Ovary (tissue), 9 donors: ENCODE measurements around the gene PRDM16. TPM values are rescaled to one million over a fixed set of nuclear protein-coding genes. Genes with fewer than 3 reads are reported as not detected.

Experiments
- DNase-seq, 5 donors: peaks; one replicate each; pipeline ENCODE4 v3.0.0-alpha.2; 2019 to 2020
- H3K27ac ChIP-seq, 2 donors: fragments of 200-600 bp; one replicate each; pipeline versions ENCODE4 v1.5.1 to v1.8.0; 2019 to 2022
- H3K27me3 ChIP-seq: fragments of 200-600 bp; one replicate; pipeline ENCODE4 v1.8.0; 2022
- H3K36me3 ChIP-seq: fragments of 200-600 bp; sonication (generic); one replicate; pipeline ENCODE4 v1.5.1; 2019
- H3K4me1 ChIP-seq: one replicate; pipeline ENCODE4 v1.8.1; 2013; ENCODE audit warnings: mild to moderate bottlenecking, moderate library complexity; ENCODE audit not compliant: insufficient read depth
- H3K4me3 ChIP-seq: fragments of 200-600 bp; sonication (generic); one replicate; pipeline ENCODE4 v1.5.1; 2017
- H3K9me3 ChIP-seq, 2 donors: fragments of 200-600 bp in 1 of 2; sonication (generic) in 1 of 2; one replicate each; pipeline versions ENCODE4 v1.5.1 to v1.8.1; 2013 to 2019; ENCODE audit warnings: mild to moderate bottlenecking in 1 of 2, moderate library complexity in 1 of 2
- CTCF ChIP-seq, 3 donors: fragments of 450-650 bp in 2 of 3; fragments of 200-600 bp in 1 of 3; IDR thresholded peaks; one replicate each; pipeline versions ENCODE4 v1.5.1 to v1.8.0; 2016 to 2022; ENCODE audit warnings: antibody characterized with exemption in 3 of 3, mild to moderate bottlenecking in 1 of 3
- EP300 ChIP-seq: sonication (generic); formaldehyde crosslinking; IDR thresholded peaks from one replicate; pipeline ENCODE4 v1.6.1; 2017; ENCODE audit warnings: antibody characterized with exemption
- POLR2A ChIP-seq: fragments of 450-650 bp; IDR thresholded peaks from one replicate; pipeline ENCODE4 v1.6.1; 2017; ENCODE audit warnings: antibody characterized with exemption, mild to moderate bottlenecking, moderate library complexity
- WGBS, 3 donors: extraction: QIAGEN DNeasy Blood & Tissue Kit in 1 of 3; methylation state at CpG; one replicate each; pipeline versions ENCODE4 v1.1.5 to v1.1.7; 2013 to 2017; 5-methylcytosine and 5-hydroxymethylcytosine counted together
- intact Hi-C, 4 donors: fragments of 100-400 bp; cut with DNase I; formaldehyde crosslinking; loops; one replicate each; pipeline versions ENCODE4 v1.11.0 to v1.15.1; 2022 to 2023
- polyA plus RNA-seq, 2 donors: library from polyadenylated mRNA; stranded (reverse); fragments of 200-250 nt in 1 of 2; fragments of 350-450 nt in 1 of 2; fragmentation: Illumina TruSeq in 1 of 2; extraction: RNeasy Lipid Tissue Mini Kit (QIAGEN cat#74804) in 1 of 2; gene quantifications; one replicate each; pipeline ENCODE4 v1.2.3, GENCODE V29; 2013 to 2014
- total RNA-seq, 7 donors: library from RNA; depleted of rRNA in 2 of 7; stranded (reverse); fragments of >200 nt in 2 of 7; fragmentation: NEBNext Ultra II Directional in 3 of 7; extraction: Animal tissue kit (Norgen Biotek cat#: 25700) in 3 of 7; gene quantifications; one replicate each; pipeline versions ENCODE4 v1.1.0 to v1.2.4, GENCODE V29; 2016 to 2023
- donor health status: DM: no; HTN: no; CAD: no; lungs with moderate emphysema.
- donor health status: DM: no; HTN: no; CAD: no.
- donor health status: Bipolar disorder and iron deficiency.
- donor health status: DM: yes; HTN: yes; CAD: no.
- donor health status: DM: no; HTN: no; CAD: no.
- donor health status: DM: yes; HTN: yes; CAD: no.

Gene PRDM16
- total and polyA plus RNA-seq, 9 donors = 1.1 to 17.3 (median 3.9) TPM

- TF ChIP-seq CTCF (IDR thresholded peaks at IDR 0.05) (no peak), EP300 (no peak), POLR2A (no peak)
- H3K4me3 ChIP-seq = no peak overlapping the region
- no peaks in the 10 kb centered on the region for H3K9me3 ChIP-seq
- H3K36me3 ChIP-seq = no peaks in the 10 kb centered on the region
- H3K27me3 ChIP-seq = peaks cover 8% of the 10 kb centered on the region
- peaks cover 3% of the 10 kb centered on the region for H3K4me1 ChIP-seq
- intact Hi-C loops = loop anchor here in 1 of 4 donors (10.0 kb wide), 1 partner anchor 165 kb away; no protein-coding TSS in a partner anchor
- no peak for DNase-seq
- WGBS, 3 donors = 63 to 67% (median 65%) methylated on average over 9 of the region's 9 CpGs
- H3K27ac ChIP-seq = no peak overlapping the region
Observed at GRCh38 chr1:3060127-3060526, 8.9 kb upstream of the PRDM16 start.

- Histone ChIP-seq H3K27me3 (peaks cover 8% of the 10 kb centered on the region), H3K4me1 (peaks cover 3% of the 10 kb centered on the region), H3K9me3 (no peaks in the 10 kb centered on the region), H3K27ac (no peak overlapping the region), H3K36me3 (no peaks in the 10 kb centered on the region), H3K4me3 (no peak overlapping the region)
- 59 to 70% (median 68%) methylated on average over 13 to 15 of the region's 15 CpGs for WGBS, 3 donors
- no peak for DNase-seq
- intact Hi-C loops = loop anchor here in 1 of 4 donors (10.0 kb wide), 1 partner anchor 164 kb away; no protein-coding TSS in a partner anchor
- TF ChIP-seq POLR2A (no peak), EP300 (no peak), CTCF (IDR thresholded peaks at IDR 0.05) (no peak)
Observed at GRCh38 chr1:3060601-3061551, 8.1 kb upstream of the PRDM16 start.

- DNase-seq = no peak
- intact Hi-C loops = loop anchor here in 1 of 4 donors (10.0 kb wide), 1 partner anchor 163 kb away; no protein-coding TSS in a partner anchor
- 14 to 25% (median 21%) methylated on average over 2 to 5 of the region's 5 CpGs for WGBS, 3 donors
- peaks cover 3% of the 10 kb centered on the region for H3K4me1 ChIP-seq
- no peaks in the 10 kb centered on the region for H3K9me3 ChIP-seq
- H3K36me3 ChIP-seq = no peaks in the 10 kb centered on the region
- no peak overlapping the region for H3K27ac ChIP-seq
- peaks cover 8% of the 10 kb centered on the region for H3K27me3 ChIP-seq
- TF ChIP-seq CTCF (IDR thresholded peaks at IDR 0.05) (no peak), POLR2A (no peak), EP300 (no peak)
- H3K4me3 ChIP-seq = no peak overlapping the region
Observed at GRCh38 chr1:3061566-3061965, 7.4 kb upstream of the PRDM16 start.

GRCh38 chr1:3061981-3062615 lies 6.9 kb upstream of the PRDM16 start:
- no peak overlapping the region for H3K27ac ChIP-seq
- H3K4me3 ChIP-seq = no peak overlapping the region
- intact Hi-C loops = loop anchor here in 1 of 4 donors (10.0 kb wide), 1 partner anchor 163 kb away; no protein-coding TSS in a partner anchor
- TF ChIP-seq EP300 (no peak), CTCF (IDR thresholded peaks at IDR 0.05) (no peak), POLR2A (no peak)
- peaks cover 8% of the 10 kb centered on the region for H3K27me3 ChIP-seq
- 13 to 18% (median 15%) methylated on average over 21 of the region's 21 CpGs for WGBS, 3 donors
- H3K4me1 ChIP-seq = peaks cover 3% of the 10 kb centered on the region
- DNase-seq = no peak
- no peaks in the 10 kb centered on the region for H3K36me3 ChIP-seq
- no peaks in the 10 kb centered on the region for H3K9me3 ChIP-seq
